Putamen (tissue), 1 donor: Measurements from ENCODE around the gene AVPI1.
"Not testable (repeated sequence)": the region's sequence is repeated elsewhere in the genome, so short reads cannot be mapped to it uniquely, and the experiment has no call there.

Source experiments
- DNase-seq: peaks from one replicate; pipeline ENCODE4 v3.0.0-alpha.2; 2016; ENCODE audit warnings: low spot score

Gene AVPI1

GRCh38 chr10:97711640-97712572, 24.9 kb upstream of the AVPI1 start:
- no peak for DNase-seq

GRCh38 chr10:97708976-97709946, 22.2 kb upstream of the AVPI1 start:
- peak; percentile 66 for DNase-seq

GRCh38 chr10:97708167-97708566, 21.1 kb upstream of the AVPI1 start:
- DNase-seq: no peak

- no peak for DNase-seq
These were observed 20.3 kb upstream of the AVPI1 start for GRCh38 chr10:97707134-97707861.

DNA sequence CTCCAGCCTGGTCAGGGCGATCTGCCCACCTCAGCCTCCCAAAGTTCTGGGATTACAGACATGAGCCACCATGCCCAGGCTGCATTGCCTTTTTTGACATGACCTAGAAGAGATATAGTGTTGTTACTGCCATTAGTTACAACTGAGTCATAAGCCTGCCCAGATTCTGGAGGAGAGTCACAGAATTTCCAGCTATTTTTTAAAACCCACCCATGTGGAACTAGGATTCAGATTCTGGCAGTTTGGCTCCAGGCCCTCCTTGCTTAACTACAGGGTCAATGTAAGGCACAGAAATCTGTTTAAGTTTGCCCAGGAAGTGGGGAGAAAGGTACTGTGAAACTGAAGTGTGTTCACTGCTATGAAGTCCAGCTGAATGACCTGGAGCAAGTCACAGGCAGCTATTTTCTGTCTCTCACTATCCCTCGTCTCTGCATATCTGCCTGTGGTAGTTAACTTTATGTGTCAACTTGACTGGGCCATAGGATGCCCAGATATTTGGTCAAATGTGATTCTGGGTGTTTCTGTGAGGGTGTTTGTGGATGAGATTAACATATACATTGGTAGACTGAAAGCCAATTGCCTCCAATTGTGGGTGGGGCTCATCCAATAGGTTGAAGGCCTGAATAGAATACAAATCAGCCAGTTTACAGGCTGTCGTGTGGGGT, 18.1 kb upstream of the AVPI1 start:
- DNase-seq: no peak

GRCh38 chr10:97704341-97704740, 17.3 kb upstream of the AVPI1 start:
- no peak for DNase-seq

DNA sequence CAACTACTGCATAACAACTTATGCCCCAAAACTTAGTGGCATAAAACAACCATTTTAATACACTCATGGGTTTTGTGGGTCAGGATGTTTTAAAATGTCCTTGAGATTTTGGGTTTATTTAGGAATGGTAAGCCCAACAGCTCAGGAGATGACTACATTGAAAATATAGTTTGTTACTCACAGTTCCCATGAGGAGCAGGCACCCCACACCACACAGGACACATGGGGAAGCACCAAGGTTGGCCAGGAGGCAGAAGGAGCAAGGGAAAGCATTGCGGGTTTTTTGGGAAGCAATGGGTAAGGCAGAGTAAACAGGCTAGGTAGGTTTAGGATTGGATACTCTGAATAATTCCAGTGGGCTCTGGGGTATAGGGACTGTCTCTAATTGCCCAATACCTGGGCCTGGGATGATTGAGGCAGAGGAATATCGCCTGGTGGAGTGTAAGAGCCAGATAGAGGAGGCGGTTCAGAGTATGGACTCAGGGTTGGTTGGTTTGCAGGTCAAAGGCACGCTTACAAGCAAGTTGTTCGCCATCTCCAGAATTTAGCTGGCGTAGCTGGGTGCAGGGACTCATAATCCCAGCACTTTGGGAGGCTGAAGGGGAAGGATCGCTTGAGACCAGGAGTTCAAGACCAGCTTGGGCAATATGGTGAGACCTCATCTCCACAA, 16.5 kb upstream of the AVPI1 start:
- DNase-seq: no peak

- peak; percentile 83 for DNase-seq
These were observed 14.5 kb upstream of the AVPI1 start for GRCh38 chr10:97701438-97702069.

DNA sequence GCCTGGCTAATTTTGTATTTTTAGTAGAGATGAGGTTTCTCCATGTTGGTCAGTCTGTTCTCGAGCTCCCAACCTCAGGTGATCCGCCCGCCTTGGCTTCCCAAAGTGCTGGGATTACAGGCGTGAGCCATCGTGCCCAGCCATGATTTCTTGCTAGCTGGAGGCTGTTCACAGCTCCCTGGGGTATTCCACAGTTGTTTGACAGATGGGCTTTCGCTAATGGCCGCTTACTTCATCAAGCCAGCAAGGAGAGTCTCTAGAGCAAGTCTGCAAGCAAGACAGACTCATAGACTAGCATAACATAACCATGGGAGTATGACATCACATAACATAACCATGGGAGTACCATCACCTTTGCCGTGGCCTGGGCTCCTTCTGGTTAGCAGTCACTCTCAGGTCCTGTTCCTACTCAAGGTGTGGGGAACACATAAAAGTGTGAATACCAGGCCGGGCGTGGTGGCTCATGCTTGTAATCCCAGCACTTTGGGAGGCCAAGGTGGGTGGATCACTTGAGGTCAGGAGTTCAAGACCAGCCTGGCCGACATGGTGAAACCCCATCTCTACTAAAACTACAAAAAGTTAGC, 11.1 kb upstream of the AVPI1 start:
- not testable (repeated sequence) for DNase-seq

DNA sequence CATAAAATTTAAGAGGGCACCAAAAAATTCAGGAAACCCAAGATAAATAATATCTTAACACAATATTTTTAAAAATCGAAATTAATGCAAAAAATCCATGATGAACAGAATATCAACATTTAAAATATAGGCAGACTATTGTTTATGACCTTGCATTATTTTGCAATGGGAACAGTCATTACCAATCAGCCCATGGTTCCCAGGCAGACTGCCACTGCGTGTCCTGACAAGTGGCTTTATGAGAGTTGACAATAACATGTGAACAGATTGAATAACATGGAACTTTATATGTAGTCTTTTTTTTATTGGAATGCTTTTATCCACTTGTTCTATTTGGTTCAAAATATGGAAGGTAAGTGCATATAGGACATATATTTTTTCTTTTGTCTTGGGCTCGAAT, 3.1 kb upstream of the AVPI1 start:
- no peak for DNase-seq

DNA sequence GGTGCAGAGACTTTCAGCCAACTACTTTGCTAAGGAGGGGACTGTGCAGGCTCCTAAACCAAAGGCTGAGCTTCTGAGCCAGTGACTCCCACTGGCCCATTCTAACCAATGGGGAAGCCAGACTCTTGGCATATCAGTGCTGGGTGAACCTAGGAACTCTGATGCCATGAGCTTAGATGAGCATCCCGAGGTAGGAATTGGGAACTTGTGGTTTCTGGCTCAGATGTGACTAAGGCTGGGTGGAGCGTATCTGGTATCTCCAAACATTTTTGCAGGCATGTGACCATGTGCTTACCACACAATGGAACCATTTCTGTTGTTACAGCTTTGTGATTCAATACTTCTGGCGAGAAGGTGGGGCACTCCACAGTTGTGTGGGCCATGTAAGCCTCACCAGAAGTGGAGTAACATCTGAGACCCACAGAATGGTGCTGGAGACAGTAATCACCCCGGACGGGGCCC, 2.5 kb upstream of the AVPI1 start:
- DNase-seq: no peak

- no peak for DNase-seq
These were observed 1.0 kb upstream of the AVPI1 start for GRCh38 chr10:97687785-97688781.

- no peak for DNase-seq
These were observed 610 bp downstream of the AVPI1 start for GRCh38 chr10:97686301-97686961.

GRCh38 chr10:97685395-97685958, 1.6 kb downstream of the AVPI1 start:
- no peak for DNase-seq

DNA sequence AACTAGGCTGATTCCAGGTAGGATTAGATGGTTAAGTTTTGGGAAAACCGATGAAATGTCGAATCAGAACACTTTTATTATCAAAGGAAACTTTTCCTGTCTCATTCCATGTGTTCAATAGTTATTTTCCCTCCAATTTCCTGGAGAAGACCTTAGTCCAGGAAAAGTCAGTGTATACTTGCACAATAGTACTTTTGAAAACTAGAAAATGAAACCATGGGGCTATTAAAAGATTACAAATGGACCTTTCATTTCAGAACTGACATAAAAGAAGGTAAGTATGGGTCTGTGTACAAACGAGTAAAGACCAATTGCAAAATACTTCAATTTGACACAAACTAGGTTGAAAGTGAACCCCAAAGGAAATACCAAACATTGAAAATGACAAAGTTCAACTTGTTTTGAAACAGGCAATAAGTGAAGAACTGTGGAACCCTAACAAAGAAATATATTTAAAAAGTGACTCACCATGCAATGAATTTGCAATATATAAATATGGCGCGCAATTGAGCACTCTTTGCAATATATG, 2.1 kb downstream of the AVPI1 start:
- no peak for DNase-seq

GRCh38 chr10:97684368-97684713, 2.7 kb downstream of the AVPI1 start:
- DNase-seq: not testable (repeated sequence)

DNA sequence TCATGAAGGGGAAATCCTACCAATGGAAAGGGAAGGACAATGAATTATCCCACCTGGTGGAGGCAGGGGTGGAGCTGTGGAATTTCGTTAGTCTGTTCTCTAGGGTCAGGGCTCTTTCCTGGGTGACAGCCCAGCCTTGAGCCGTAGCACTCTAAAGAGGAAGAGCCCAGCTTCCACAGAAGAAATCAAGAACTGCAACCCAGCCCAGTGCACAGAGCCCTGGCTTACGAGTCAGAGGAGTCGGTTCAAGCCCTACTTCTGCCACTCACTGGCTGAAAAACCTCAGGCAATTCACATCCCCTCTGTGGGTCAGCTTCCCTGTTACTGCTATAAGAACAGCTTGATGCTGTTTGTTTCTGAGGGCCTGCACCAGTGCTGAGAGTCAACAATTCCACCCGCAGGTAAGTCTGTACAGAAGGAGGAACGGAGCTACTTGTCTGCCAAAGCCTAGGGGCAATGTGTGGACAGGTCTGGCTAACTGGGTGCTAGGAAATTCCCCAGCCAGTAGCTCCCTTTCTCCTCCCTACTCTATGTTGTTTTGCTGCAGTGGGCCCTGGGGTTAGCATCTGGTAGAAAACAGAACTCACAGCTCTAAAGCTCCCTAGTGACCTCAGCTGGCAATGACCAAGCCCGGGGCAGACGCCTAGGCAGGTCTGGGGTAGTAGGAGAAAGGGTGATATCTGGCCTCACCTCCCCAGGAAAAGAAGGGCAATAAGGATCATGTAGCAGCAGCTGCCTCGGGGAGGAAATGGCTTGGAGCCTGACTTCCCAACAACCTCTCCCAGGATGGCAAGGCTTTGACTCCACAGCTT, 3.3 kb downstream of the AVPI1 start:
- DNase-seq: no peak
